PFSK-1 (cell line): ENCODE measurements around the gene FMN1.

ENCODE experiments used
- FOXP2 ChIP-seq: optimal IDR thresholded peaks from 2 replicates; pipeline ENCODE3; 2011; ENCODE audit warnings: borderline replicate concordance, control low read depth, inconsistent platforms; ENCODE audit not compliant: insufficient read depth; ENCODE audit errors: extremely low read length, extremely low read depth
- POLR2AphosphoS5 ChIP-seq: IDR thresholded peaks from 2 replicates; pipeline ENCODE4 v1.6.1; 2012; ENCODE audit warnings: low read depth, mild to moderate bottlenecking, control low read depth, low read length, moderate library complexity
- REST ChIP-seq, 2 experiments: IDR thresholded peaks; 2 replicates each; pipeline versions ENCODE4 v1.6.1 to v1.8.0; 2011 to 2012; ENCODE audit warnings: low read depth in 2 of 2, low read length in 2 of 2, control low read depth in 1 of 2, inconsistent platforms in 1 of 2, mild to moderate bottlenecking in 1 of 2, moderate library complexity in 1 of 2; ENCODE audit not compliant: insufficient read depth in 1 of 2
- SIN3A ChIP-seq: IDR thresholded peaks from 2 replicates; pipeline ENCODE4 v1.6.1; 2012; ENCODE audit warnings: mild to moderate bottlenecking, low read length, moderate library complexity, borderline replicate concordance; ENCODE audit not compliant: insufficient read depth
- TAF1 ChIP-seq: IDR thresholded peaks from 2 replicates; pipeline ENCODE4 v1.6.1; 2012; ENCODE audit warnings: low read length, control low read depth, borderline replicate concordance; ENCODE audit not compliant: insufficient read depth

- TF ChIP-seq TAF1 (no peak), POLR2AphosphoS5 (no peak), SIN3A (no peak), REST (IDR thresholded peaks at IDR 0.05; ENCODE audit: insufficient read depth in 1 of 2, low read depth in 2 of 2, low read length in 2 of 2) (no peak), FOXP2 (no peak)
These were observed 344.5 kb downstream of the FMN1 start for GRCh38 chr15:32849769-32850668.
